ENCODE measurements around the gene CADM1.

Gene CADM1

DNA sequence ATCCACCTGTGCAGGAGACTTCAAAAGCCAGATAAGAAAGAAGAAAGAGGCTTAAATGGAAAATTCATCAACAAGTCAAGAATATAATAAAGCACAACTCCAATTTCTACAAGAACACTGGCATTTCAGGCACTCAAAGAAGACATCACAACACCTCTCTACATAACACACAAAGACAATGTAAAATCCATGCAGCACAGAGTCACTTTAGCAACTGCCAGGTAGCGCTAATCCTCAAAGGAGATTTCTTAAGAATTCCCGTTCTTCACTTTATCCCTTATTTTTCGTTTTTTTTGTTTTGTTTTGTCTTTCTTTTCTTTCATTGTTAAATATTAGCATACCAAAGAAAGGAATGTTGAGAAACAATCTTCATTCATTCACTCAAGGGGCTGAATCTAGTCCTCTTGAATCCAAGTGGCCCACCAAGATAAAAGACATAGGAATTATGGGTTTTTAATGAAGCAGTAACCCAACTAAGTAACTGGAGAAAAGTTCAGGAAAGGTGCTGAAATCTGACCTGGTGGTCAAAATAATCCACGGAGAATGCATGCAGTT, 95.0 kb downstream of the CADM1 start:
- Histone ChIP-seq H3K4me3 (ENCODE audit: low read length) (no peak overlapping the region), H4K20me1 (ENCODE audit: insufficient read depth, low read length) (no peaks in the 10 kb centered on the region), H3K27me3 (replicated peaks; ENCODE audit: insufficient read depth, low read length) (no peaks in the 10 kb centered on the region), H3K9ac (ENCODE audit: low read length) (no peak overlapping the region), H3K9me3 (replicated peaks; ENCODE audit: insufficient read depth, low read length) (no peaks in the 10 kb centered on the region), H3K27ac (ENCODE audit: low read length) (no peak overlapping the region), H2AFZ (ENCODE audit: low read length) (no peak overlapping the region), H3K79me2 (ENCODE audit: low read length) (peaks cover 85% of the 10 kb centered on the region), H3K4me1 (ENCODE audit: low read length) (peaks cover 19% of the 10 kb centered on the region), H3K36me3 (replicated peaks; ENCODE audit: insufficient read depth, low read length) (no peaks in the 10 kb centered on the region), H3F3A (ENCODE audit: insufficient read depth, low read length) (peaks cover 9% of the 10 kb centered on the region), H3K9me2 (replicated peaks; ENCODE audit: insufficient read depth, low read length) (no peaks in the 10 kb centered on the region), H3K4me2 (ENCODE audit: low read depth, low read length) (peak overlapping the region; percentile 63; the same call in 1 of the 2 replicates)
- no peak for DNase-seq
- TF ChIP-seq EZH2phosphoT487 (IDR thresholded peaks at IDR 0.05; ENCODE audit: low read length) (no peak), EZH2 (optimal IDR thresholded peaks at IDR 0.05; ENCODE audit: low read depth, low read length) (no peak)
- TF ChIP-seq, protein P1, sequence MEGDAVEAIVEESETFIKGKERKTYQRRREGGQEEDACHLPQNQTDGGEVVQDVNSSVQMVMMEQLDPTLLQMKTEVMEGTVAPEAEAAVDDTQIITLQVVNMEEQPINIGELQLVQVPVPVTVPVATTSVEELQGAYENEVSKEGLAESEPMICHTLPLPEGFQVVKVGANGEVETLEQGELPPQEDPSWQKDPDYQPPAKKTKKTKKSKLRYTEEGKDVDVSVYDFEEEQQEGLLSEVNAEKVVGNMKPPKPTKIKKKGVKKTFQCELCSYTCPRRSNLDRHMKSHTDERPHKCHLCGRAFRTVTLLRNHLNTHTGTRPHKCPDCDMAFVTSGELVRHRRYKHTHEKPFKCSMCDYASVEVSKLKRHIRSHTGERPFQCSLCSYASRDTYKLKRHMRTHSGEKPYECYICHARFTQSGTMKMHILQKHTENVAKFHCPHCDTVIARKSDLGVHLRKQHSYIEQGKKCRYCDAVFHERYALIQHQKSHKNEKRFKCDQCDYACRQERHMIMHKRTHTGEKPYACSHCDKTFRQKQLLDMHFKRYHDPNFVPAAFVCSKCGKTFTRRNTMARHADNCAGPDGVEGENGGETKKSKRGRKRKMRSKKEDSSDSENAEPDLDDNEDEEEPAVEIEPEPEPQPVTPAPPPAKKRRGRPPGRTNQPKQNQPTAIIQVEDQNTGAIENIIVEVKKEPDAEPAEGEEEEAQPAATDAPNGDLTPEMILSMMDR (IDR thresholded peaks at IDR 0.05; ENCODE audit: low read length) = no peak

DNA sequence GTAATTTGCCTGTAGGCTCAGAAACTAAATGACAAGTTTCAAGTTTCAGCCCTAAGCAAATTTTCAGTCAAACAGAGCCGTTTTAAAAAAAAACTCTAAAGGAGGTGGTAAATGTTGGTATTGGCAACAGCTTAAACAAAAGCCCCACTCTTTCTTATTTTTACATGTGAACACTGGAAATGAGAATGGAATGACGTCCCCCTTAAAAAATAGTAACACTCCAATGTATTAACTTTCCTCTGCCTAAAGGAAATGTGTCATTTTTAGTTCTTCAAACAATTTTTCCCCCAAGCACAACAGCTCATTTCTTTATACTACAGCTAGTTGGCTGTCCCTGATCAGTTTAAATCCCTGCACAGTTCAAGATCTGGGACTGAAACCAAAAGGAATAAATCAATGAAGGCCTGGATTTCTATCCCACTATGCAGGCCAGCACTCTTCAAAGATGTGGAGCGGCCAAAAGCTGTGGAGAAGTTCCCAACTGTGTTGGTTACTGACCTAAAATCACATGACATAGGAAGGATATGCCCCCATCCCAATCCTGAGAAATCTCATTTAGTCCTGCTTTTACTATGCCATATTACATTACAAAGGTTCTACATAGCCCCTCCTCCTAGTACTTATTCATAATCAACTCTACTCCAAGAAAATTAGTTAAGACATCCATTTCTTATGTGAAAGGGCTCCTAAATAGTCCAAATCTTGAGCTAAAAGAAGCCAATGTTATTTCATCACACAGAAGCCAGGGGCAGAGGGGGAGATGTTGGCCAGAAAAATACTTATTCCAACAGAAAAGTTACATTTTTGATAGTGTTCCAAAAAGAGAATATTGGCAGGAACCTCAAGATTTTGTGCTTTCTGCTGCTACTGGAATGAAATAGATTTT, 95.9 kb downstream of the CADM1 start:
- peaks cover 84% of the 10 kb centered on the region for H3K79me2 ChIP-seq (ENCODE audit: low read length)
- H3K27me3 ChIP-seq (replicated peaks; ENCODE audit: insufficient read depth, low read length) = no peaks in the 10 kb centered on the region
- no peaks in the 10 kb centered on the region for H3K36me3 ChIP-seq (replicated peaks; ENCODE audit: insufficient read depth, low read length)
- H3K9ac ChIP-seq (ENCODE audit: low read length) = peak overlapping the region; percentile 39; the same call in 1 of the 2 replicates
- H3K9me3 ChIP-seq (replicated peaks; ENCODE audit: insufficient read depth, low read length) = no peaks in the 10 kb centered on the region
- H4K20me1 ChIP-seq (ENCODE audit: insufficient read depth, low read length) = no peaks in the 10 kb centered on the region
- H3K4me3 ChIP-seq (ENCODE audit: low read length) = no peak overlapping the region
- peak overlapping the region; percentile 63 for H3K4me2 ChIP-seq (ENCODE audit: low read depth, low read length)
- peak overlapping the region; percentile 74; the same call in 1 of the 2 replicates for H3K27ac ChIP-seq (ENCODE audit: low read length)
- H3F3A ChIP-seq (ENCODE audit: insufficient read depth, low read length) = peaks cover 9% of the 10 kb centered on the region
- no peaks in the 10 kb centered on the region for H3K9me2 ChIP-seq (replicated peaks; ENCODE audit: insufficient read depth, low read length)
- TF ChIP-seq, protein P1 (IDR thresholded peaks at IDR 0.05; ENCODE audit: low read length) = no peak
- TF ChIP-seq EZH2phosphoT487 (IDR thresholded peaks at IDR 0.05; ENCODE audit: low read length) = no peak
- TF ChIP-seq EZH2 (optimal IDR thresholded peaks at IDR 0.05; ENCODE audit: low read depth, low read length) = no peak
- DNase-seq = peak; percentile 34
- no peak overlapping the region for H2AFZ ChIP-seq (ENCODE audit: low read length)
- peaks cover 19% of the 10 kb centered on the region for H3K4me1 ChIP-seq (ENCODE audit: low read length)

DNA sequence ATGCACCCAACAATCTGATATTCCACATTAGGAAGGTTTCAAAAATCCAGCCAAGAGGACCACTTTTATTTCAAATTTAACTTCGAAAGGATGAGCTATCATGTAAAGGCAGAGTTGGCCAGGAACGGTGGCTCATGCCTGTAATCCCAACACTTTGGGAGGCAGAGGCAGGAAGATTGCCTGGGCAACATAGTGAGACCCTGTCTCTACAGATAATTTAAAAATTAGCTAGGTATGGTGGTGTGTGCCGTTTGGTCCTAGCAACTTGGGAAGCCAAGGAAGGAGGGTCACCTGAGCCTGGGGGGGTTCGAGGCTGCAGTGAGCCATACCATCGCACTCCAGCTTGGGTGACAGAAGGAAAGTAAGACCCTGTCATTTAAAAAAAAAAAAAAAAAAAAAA, 96.7 kb downstream of the CADM1 start:
- Histone ChIP-seq H3K4me3 (ENCODE audit: low read length) (no peak overlapping the region), H3K4me2 (ENCODE audit: low read depth, low read length) (no peak overlapping the region), H3K27ac (ENCODE audit: low read length) (no peak overlapping the region; the same call in 1 of the 2 replicates), H2AFZ (ENCODE audit: low read length) (no peak overlapping the region), H3F3A (ENCODE audit: insufficient read depth, low read length) (peaks cover 9% of the 10 kb centered on the region), H3K36me3 (replicated peaks; ENCODE audit: insufficient read depth, low read length) (no peaks in the 10 kb centered on the region), H3K79me2 (ENCODE audit: low read length) (peaks cover 84% of the 10 kb centered on the region), H3K27me3 (replicated peaks; ENCODE audit: insufficient read depth, low read length) (no peaks in the 10 kb centered on the region), H4K20me1 (ENCODE audit: insufficient read depth, low read length) (no peaks in the 10 kb centered on the region), H3K9me2 (replicated peaks; ENCODE audit: insufficient read depth, low read length) (no peaks in the 10 kb centered on the region), H3K9ac (ENCODE audit: low read length) (no peak overlapping the region), H3K4me1 (ENCODE audit: low read length) (peaks cover 19% of the 10 kb centered on the region), H3K9me3 (replicated peaks; ENCODE audit: insufficient read depth, low read length) (no peaks in the 10 kb centered on the region)
- no peak for DNase-seq
- TF ChIP-seq EZH2 (optimal IDR thresholded peaks at IDR 0.05; ENCODE audit: low read depth, low read length) (no peak), EZH2phosphoT487 (IDR thresholded peaks at IDR 0.05; ENCODE audit: low read length) (no peak)
- TF ChIP-seq, protein P1 (IDR thresholded peaks at IDR 0.05; ENCODE audit: low read length) = no peak
